HT-29 (cell line): ENCODE data around the gene ONECUT1. TPM values are rescaled to one million over a fixed set of nuclear protein-coding genes. Genes with fewer than 3 reads are reported as not detected.

Source experiments
- total RNA-seq: library from RNA; depleted of rRNA; stranded (reverse); fragments of >200 nt; shearing (Covaris generic); gene quantifications from 2 replicates; pipeline ENCODE4 v1.2.3, GENCODE V29; 2014; rRNA removed

ONECUT1 gene
- total RNA-seq, 1 experiment from 2014 or later, result not detected

Other genes with a start within 250 kb of the ONECUT1 start
- 56.3 and 57.3 TPM in 2 replicates for gene ARPP19, start 221.3 kb downstream of the ONECUT1 start, total RNA-seq
- gene ATOSA, start 110.9 kb downstream of the ONECUT1 start, total RNA-seq, result 5.3 and 6.8 TPM in 2 replicates